GM12872 (cell line): Measurements from ENCODE around the gene PDZRN4.

ENCODE experiments used
- CTCF ChIP-seq: IDR thresholded peaks from 3 replicates; pipeline ENCODE4 v1.5.1; 2011; ENCODE audit warnings: low read depth, mild to moderate bottlenecking, low read length, moderate library complexity; ENCODE audit not compliant: insufficient read depth

The PDZRN4 gene

DNA sequence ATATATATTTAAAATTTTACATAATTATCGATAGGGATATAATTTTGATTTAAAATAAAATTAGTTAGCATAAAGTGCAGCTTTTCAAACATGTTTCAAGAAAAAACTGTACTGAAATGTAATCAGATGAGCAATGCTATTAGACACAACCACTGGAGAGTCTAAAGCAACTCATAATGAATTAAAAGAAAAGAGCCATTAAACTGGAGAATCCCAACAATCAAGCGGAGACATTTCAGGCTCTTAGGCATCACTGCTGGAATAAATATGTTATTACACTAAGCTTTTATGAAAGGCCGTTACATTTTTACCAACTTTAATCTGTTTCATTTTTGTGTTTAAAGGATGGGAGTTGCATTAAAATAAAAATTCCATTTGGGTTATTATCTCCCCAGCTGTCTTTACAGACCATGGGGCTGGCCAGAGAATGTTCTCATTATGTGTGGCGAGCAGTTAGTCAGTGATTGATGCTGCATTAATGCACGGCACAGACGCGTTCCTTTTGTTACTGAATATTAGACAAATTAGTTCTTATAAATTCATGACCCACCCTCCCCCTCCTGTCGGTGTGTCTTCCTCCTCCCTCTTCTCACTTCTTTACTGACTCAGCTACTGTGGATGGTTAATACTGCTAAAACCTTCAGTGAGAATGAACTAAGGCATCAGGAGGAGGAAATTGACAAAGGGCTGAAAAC is 156.8 kb downstream of the PDZRN4 start:
- no peak for TF ChIP-seq CTCF

GRCh38 chr12:41348198-41348597 is 160.1 kb downstream of the PDZRN4 start:
- no peak for TF ChIP-seq CTCF

DNA sequence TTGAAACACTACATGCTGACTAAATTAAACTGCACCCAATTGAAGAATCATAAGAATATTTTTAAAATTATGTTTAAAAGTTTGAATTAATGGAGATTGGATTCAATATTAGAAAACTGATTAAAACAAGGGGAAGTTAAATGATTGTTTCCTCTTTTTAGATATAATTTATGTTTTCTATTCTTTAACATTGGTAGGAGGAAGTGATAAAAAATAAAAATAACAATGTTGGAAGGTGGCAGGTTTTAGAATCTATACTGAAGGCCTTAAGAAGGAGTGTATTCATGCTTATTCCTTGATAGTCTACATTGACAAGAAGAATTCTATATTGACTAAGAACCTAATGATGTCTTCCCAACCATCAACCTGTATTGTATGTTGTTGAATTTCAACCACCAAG is 168.1 kb downstream of the PDZRN4 start:
- no peak for TF ChIP-seq CTCF

GRCh38 chr12:41361738-41362137 is 173.6 kb downstream of the PDZRN4 start:
- no peak for TF ChIP-seq CTCF

GRCh38 chr12:41362510-41362909 is 174.4 kb downstream of the PDZRN4 start:
- no peak for TF ChIP-seq CTCF

DNA sequence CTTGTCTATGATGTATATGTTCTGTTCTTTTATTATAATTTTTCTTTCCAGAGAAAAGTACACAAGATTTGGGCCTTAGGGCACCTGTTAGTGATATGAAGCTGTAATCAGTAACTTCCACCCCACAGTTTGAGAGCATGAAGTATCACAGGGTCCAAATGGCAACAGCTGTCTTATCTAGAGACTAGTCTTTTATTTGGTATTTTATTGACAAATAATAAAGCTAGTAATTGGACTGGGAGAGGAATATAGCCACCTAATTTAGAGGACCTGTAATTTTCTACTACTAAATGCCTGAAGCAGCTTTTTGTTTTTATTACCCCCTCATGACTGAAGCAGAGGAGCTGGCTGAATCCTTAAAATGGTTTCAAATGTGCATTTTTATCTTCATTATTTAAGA is 174.8 kb downstream of the PDZRN4 start:
- no peak for TF ChIP-seq CTCF

GRCh38 chr12:41364211-41364610 is 176.1 kb downstream of the PDZRN4 start:
- no peak for TF ChIP-seq CTCF
